A549 (cell line): ENCODE results near the gene APLP2. TPM values are rescaled to one million over a fixed set of nuclear protein-coding genes. Genes with fewer than 3 reads are reported as not detected.

ENCODE experiments used
- ATAC-seq, 2 experiments: fragments of 200-7000 bp in 1 of 2; fragments of >200 bp in 1 of 2; cut with Nextera tagmentation in 1 of 2; cut with Tn5 transposase in 1 of 2; 3 replicates each; pipeline versions ENCODE4 v1.8.0 to v1.9.1; 2018 to 2020; ENCODE audit warnings: mild to moderate bottlenecking in 1 of 2, moderate library complexity in 1 of 2
- CTCF ChIA-PET: fragments of 300-600 bp; sonication (Branson Sonifier 250); formaldehyde crosslinking; extraction: SDS; loops from one replicate; lab custom pipeline; 2021; ENCODE audit warnings: antibody characterized with exemption, inconsistent platforms; lab: Yijun Ruan, JAX
- POLR2A ChIA-PET: fragments of 350-600 bp; formaldehyde crosslinking; extraction: SDS; loops from one replicate; lab custom pipeline; 2021; ENCODE audit warnings: antibody characterized with exemption, inconsistent platforms; lab: Yijun Ruan, JAX
- DNase-seq, 2 experiments: peaks; one replicate each; pipeline versions ENCODE4 v3.0.0 to v3.0.0-alpha.2; 2011 to 2016; ENCODE audit warnings: low read depth in 1 of 2, low spot score in 1 of 2
- FAIRE-seq: peaks from 2 replicates; lab custom pipeline; 2011; peaks lifted over from hg19 to GRCh38; lab: Jason Lieb, UNC
- H3K27ac ChIP-seq, 2 experiments: fragments of >200 bp; sonication (Bioruptor Twin); formaldehyde crosslinking; 3 replicates each; pipeline ENCODE4 v1.5.1; 2016 to 2017
- H3K4me1 ChIP-seq: fragments of >200 bp; sonication (Bioruptor Twin); formaldehyde crosslinking; 3 replicates; pipeline ENCODE4 v1.6.1; 2016
- H3K4me2 ChIP-seq: fragments of >200 bp; sonication (Bioruptor Twin); formaldehyde crosslinking; 3 replicates; pipeline ENCODE4 v1.6.1; 2016
- H3K4me3 ChIP-seq: fragments of >200 bp; sonication (Bioruptor Twin); formaldehyde crosslinking; 3 replicates; pipeline ENCODE4 v1.5.1; 2016
- H3K9me3 ChIP-seq: fragments of >200 bp; sonication (Bioruptor Twin); formaldehyde crosslinking; 3 replicates; pipeline ENCODE4 v1.6.1; 2016
- ATOH8 ChIP-seq: fragments of 250-450 bp; sonication (Bioruptor Pico); IDR thresholded peaks from 2 replicates; pipeline ENCODE4 v1.5.0; 2020; ENCODE audit warnings: low read depth, mild to moderate bottlenecking, moderate library complexity
- BCL3 ChIP-seq: fragments of >200 bp; sonication (Bioruptor Twin); formaldehyde crosslinking; IDR thresholded peaks from 3 replicates; pipeline ENCODE4 v1.6.1; 2016
- CBX8 ChIP-seq: fragments of 200-600 bp; sonication (generic); IDR thresholded peaks from 2 replicates; pipeline ENCODE4 v1.6.1; 2016
- ELK1 ChIP-seq: fragments of 150-350 bp; IDR thresholded peaks from 2 replicates; pipeline ENCODE4 v1.6.1; 2014; ENCODE audit warnings: low read depth, mild to moderate bottlenecking, low read length
- EP300 ChIP-seq, 2 experiments: fragments of >200 bp; sonication (Bioruptor Twin); formaldehyde crosslinking; IDR thresholded peaks; 2 replicates in 1 of 2; 3 replicates in 1 of 2; pipeline ENCODE4 v1.6.1; 2016 to 2017
- HEYL ChIP-seq: fragments of 250-450 bp; sonication (Bioruptor Pico); IDR thresholded peaks from 2 replicates; pipeline ENCODE4 v1.8.0; 2021; ENCODE audit warnings: mild to moderate bottlenecking, moderate library complexity
- HOXB5 ChIP-seq: fragments of 250-450 bp; sonication (Bioruptor Pico); IDR thresholded peaks from 2 replicates; pipeline ENCODE4 v1.5.0; 2020; ENCODE audit warnings: mild to moderate bottlenecking, moderate library complexity
- JUN ChIP-seq, 2 experiments: fragments of >200 bp; sonication (Bioruptor Twin); formaldehyde crosslinking; IDR thresholded peaks; 2 replicates in 1 of 2; 3 replicates in 1 of 2; pipeline ENCODE4 v1.6.1; 2016 to 2017
- JUNB ChIP-seq: fragments of >200 bp; sonication (Bioruptor Twin); formaldehyde crosslinking; IDR thresholded peaks from 2 replicates; pipeline ENCODE4 v1.6.1; 2016
- KDM1A ChIP-seq: fragments of 200-600 bp; sonication (generic); IDR thresholded peaks from 2 replicates; pipeline ENCODE4 v1.6.1; 2016; ENCODE audit warnings: low read depth, mild to moderate bottlenecking
- KDM5A ChIP-seq: fragments of 200-600 bp; sonication (generic); IDR thresholded peaks from 2 replicates; pipeline ENCODE4 v1.6.1; 2016; ENCODE audit warnings: antibody characterized with exemption, mild to moderate bottlenecking
- MAFK ChIP-seq: fragments of 450-650 bp; IDR thresholded peaks from 2 replicates; pipeline ENCODE4 v1.6.1; 2014; ENCODE audit not compliant: partially characterized antibody
- MAZ ChIP-seq: fragments of 150-350 bp; IDR thresholded peaks from 2 replicates; pipeline ENCODE4 v1.6.1; 2014; ENCODE audit warnings: antibody characterized with exemption, low read depth, low read length, borderline replicate concordance
- MYC ChIP-seq: IDR thresholded peaks from 2 replicates; pipeline ENCODE4 v1.6.1; 2012; ENCODE audit warnings: mild to moderate bottlenecking, inconsistent platforms, low read length, improper control_type of control experiment, borderline replicate concordance
- PBX3 ChIP-seq: IDR thresholded peaks from 2 replicates; pipeline ENCODE4 v1.6.1; 2012
- PHF8 ChIP-seq: fragments of 200-600 bp; sonication (generic); IDR thresholded peaks from 2 replicates; pipeline ENCODE4 v1.6.1; 2016; ENCODE audit warnings: low read depth, mild to moderate bottlenecking, antibody characterized with exemption, moderate library complexity, borderline replicate concordance
- POLR2A ChIP-seq: IDR thresholded peaks from 2 replicates; pipeline ENCODE4 v1.6.1; 2012; ENCODE audit warnings: mild to moderate bottlenecking, low read length
- RARB ChIP-seq: fragments of 250-450 bp; sonication (Bioruptor Pico); IDR thresholded peaks from 2 replicates; pipeline ENCODE4 v1.8.0; 2021; ENCODE audit warnings: mild to moderate bottlenecking, moderate library complexity
- RNF2 ChIP-seq: fragments of 200-600 bp; sonication (generic); IDR thresholded peaks from 2 replicates; pipeline ENCODE4 v1.6.1; 2016; ENCODE audit warnings: low read depth, mild to moderate bottlenecking, antibody characterized with exemption, moderate library complexity, borderline replicate concordance
- SREBF2 ChIP-seq: fragments of 450-650 bp; IDR thresholded peaks from 2 replicates; pipeline ENCODE4 v1.6.1; 2014; ENCODE audit warnings: mild to moderate bottlenecking, moderate library complexity
- TFCP2L1 ChIP-seq: fragments of 250-450 bp; sonication (Bioruptor Pico); IDR thresholded peaks from 2 replicates; pipeline ENCODE4 v1.5.0; 2021; ENCODE audit warnings: mild to moderate bottlenecking
- USF2 ChIP-seq: fragments of 450-650 bp; IDR thresholded peaks from 2 replicates; pipeline ENCODE4 v1.6.1; 2014; ENCODE audit warnings: antibody characterized with exemption
- ZC3H11A ChIP-seq: fragments of 450-650 bp; IDR thresholded peaks from 2 replicates; pipeline ENCODE4 v1.6.1; 2014; ENCODE audit warnings: antibody characterized with exemption, mild to moderate bottlenecking
- ZNF302 ChIP-seq: fragments of 250-450 bp; sonication (Bioruptor Pico); IDR thresholded peaks from 2 replicates; pipeline ENCODE4 v1.9.0; 2021; ENCODE audit warnings: inconsistent platforms, mild to moderate bottlenecking, moderate library complexity
- WGBS: methylation state at CpG from one replicate; pipeline ENCODE4 v1.1.6; 2017; ENCODE audit errors: missing lambda C conversion rate; 5-methylcytosine and 5-hydroxymethylcytosine counted together
- polyA plus RNA-seq, 4 experiments: library from polyadenylated mRNA; depleted of rRNA in 3 of 4; stranded (reverse); fragments of >200 nt; fragmentation: RNase III in 1 of 4; extraction: RNeasy Plus Mini Kit Qiagen cat#74134 plus additional on column Dnase treatment in 1 of 4; gene quantifications; 2 replicates in 3 of 4; 3 replicates in 1 of 4; pipeline ENCODE4 v1.2.3, GENCODE V29; 2011 to 2017

Gene APLP2
- polyA plus RNA-seq, 2 of the 4 experiments (the other 2 are of a cell fraction), result 166 to 203 TPM

- Histone ChIP-seq H3K9me3 (no peaks in the 10 kb centered on the region), H3K27ac (no peak overlapping the region), H3K4me2 (no peak overlapping the region), H3K4me3 (no peak overlapping the region), H3K4me1 (peaks cover 10% of the 10 kb centered on the region)
- WGBS, result 90% methylated on average over 2 of the region's 2 CpGs
- FAIRE-seq, result no peak
- CTCF ChIA-PET, result interaction anchor here (1.1 kb wide), 1 partner anchor 165 kb away, joined by 3 read pairs; no protein-coding TSS in a partner anchor
- ATAC-seq, result no peak
- no peak for TF ChIP-seq HOXB5 (CRISPR knock-in tag)
- no peak for TF ChIP-seq CBX8
- TF ChIP-seq JUN (IDR thresholded peaks at IDR 0.05), result no peak
- no peak for TF ChIP-seq RARB
- no peak for TF ChIP-seq KDM1A
- no peak for TF ChIP-seq ZC3H11A
- TF ChIP-seq ATOH8, result no peak
- no peak for TF ChIP-seq ZNF302 (CRISPR knock-in tag)
- TF ChIP-seq EP300 (IDR thresholded peaks at IDR 0.05), result no peak
- TF ChIP-seq BCL3, result no peak
- TF ChIP-seq TFCP2L1 (CRISPR knock-in tag), result no peak
- no peak for TF ChIP-seq ELK1
- TF ChIP-seq KDM5A, result no peak
- no peak for DNase-seq
- POLR2A ChIA-PET, result no interaction called here
These were observed 17.0 kb downstream of the APLP2 start for GRCh38 chr11:130086669-130087068.

GRCh38 chr11:130087294-130087926 lies 17.7 kb downstream of the APLP2 start:
- TF ChIP-seq PHF8 (no peak), USF2 (no peak), POLR2A (no peak), BCL3 (no peak), MAZ (no peak), RNF2 (no peak), MYC (no peak), HOXB5 (CRISPR knock-in tag) (no peak), JUNB (no peak), MAFK (no peak), HEYL (CRISPR knock-in tag) (no peak), ZC3H11A (no peak), SREBF2 (no peak), KDM1A (no peak), PBX3 (no peak)
- POLR2A ChIA-PET, result no interaction called here
- Histone ChIP-seq H3K4me1 (peaks cover 10% of the 10 kb centered on the region), H3K9me3 (no peaks in the 10 kb centered on the region), H3K4me3 (no peak overlapping the region), H3K27ac (no peak overlapping the region), H3K4me2 (no peak overlapping the region)
- CTCF ChIA-PET, result interaction anchor here (1.0 kb wide), 1 partner anchor 9 kb away, joined by 3 read pairs; no protein-coding TSS in a partner anchor
- ATAC-seq (no peak), DNase-seq (no peak), FAIRE-seq (no peak)
- 87% methylated on average over 7 of the region's 7 CpGs for WGBS
